ENCODE data around the gene GBP3. TPM values are rescaled to one million over a fixed set of nuclear protein-coding genes. Genes with fewer than 3 reads are reported as not detected.

Gene GBP3
- total RNA-seq, result 10 to 100 TPM; 31.6 to 39.4 TPM
- 10 to 100 TPM in 1 of 3 donors, 1 to 10 TPM in 2; 7.7 to 10.4 (median 9.4) TPM for polyA plus RNA-seq
- 11.7 to 76.3 (median 38.9) reads per million in 6 experiments for total RNA-seq

DNA sequence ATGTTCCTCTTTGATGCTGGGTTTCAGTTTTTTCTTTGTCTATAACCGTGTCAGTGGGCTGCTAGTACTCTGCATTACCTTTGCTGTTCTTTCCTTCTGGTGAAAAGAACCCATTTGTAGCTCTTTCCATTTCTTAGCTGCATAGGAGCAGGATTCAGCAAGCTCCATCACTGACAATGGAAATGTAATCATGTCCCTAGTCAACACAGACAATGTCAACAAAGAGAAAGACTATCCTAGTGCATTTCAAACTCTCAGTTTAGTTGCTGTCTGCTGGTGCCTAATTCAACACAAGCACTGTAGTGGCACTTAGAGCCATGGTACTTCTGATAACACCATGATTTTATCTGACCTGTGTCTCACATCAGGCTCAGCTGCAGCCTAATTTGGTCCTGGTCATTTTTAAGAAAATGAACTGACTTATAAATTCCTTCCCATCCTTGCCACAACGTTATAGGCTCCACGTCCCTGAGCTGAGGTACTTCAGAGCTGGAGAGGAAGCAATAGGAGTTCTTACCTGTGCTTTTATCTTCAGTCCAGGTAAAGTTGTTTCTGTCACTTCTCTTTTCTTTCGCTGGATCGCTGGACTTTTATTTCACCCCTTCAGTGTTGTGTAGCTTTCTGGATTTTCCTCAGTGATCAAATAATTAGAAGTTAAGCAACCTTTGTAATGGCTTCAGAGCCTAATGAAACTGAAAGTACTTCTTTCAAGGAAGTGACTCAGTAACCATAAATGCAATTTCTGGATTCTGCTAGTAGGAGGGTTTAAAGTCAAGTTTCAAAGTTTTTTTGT lies at the start of gene GBP3:
Gene GBP3 (minus strand): TSS at position 700 of the 793 bp plus-strand sequence. CDS start 2,145 bp downstream, outside the sequence.
- POLR2A ChIA-PET, result interaction anchor here (0.6 to 2.4 kb wide), 18 partner anchors 10 to 821 kb away, joined by 3 to 33 read pairs (median 4); partner anchors contain the start of gene GBP1
- ATAC-seq, result peak; percentile 80 to 81
- peak in 4 of 10 donors; percentile 3 to 52 (median 40) for DNase-seq
- Mint-ChIP-seq H3K9me3 (peaks cover 0 to 15% (median 10%) of the 10 kb centered on the region in 9 donors), H3K27me3 (no peaks in the 10 kb centered on the region), H3K27ac (peak within 1 kb of the TSS; percentile 92 to 98 (median 96)), H3K4me1 (peaks cover 30 to 48% (median 43%) of the 10 kb centered on the region in 4 donors), H3K36me3 (peaks cover 15 to 40% (median 32%) of the 10 kb centered on the region in 3 donors), H3K4me3 (peak within 1 kb of the TSS; percentile 86 to 98 (median 94))

- no peaks in the 10 kb centered on the region for H3K27me3 Mint-ChIP-seq
- H3K36me3 Mint-ChIP-seq, result peaks cover 0 to 26% (median 21%) of the 10 kb centered on the region in 3 donors
- peak overlapping the region; percentile 77 to 97 (median 89) for H3K4me3 Mint-ChIP-seq
- H3K27ac Mint-ChIP-seq, result peak overlapping the region in 8 of 10 donors; percentile 59 to 99 (median 87)
- peaks cover 11 to 25% (median 21%) of the 10 kb centered on the region in 4 donors for H3K4me1 Mint-ChIP-seq
- peaks cover 0 to 21% (median 11%) of the 10 kb centered on the region in 9 donors for H3K9me3 Mint-ChIP-seq
- POLR2A ChIA-PET, result interaction anchor here (1.3 kb wide), 1 partner anchor 49 kb away, joined by 3 read pairs; no protein-coding TSS in a partner anchor
- ATAC-seq, result peak in 1 of 2 donors; percentile 35
- DNase-seq, result no peak
Observed at GRCh38 chr1:89070509-89070908, 47.8 kb upstream of the GBP3 start.

- H3K4me3 Mint-ChIP-seq, result peak overlapping the region; percentile 77 to 97 (median 89)
- H3K27ac Mint-ChIP-seq, result peak overlapping the region; percentile 79 to 99 (median 88)
- peaks cover 0 to 24% (median 21%) of the 10 kb centered on the region in 3 donors for H3K36me3 Mint-ChIP-seq
- ATAC-seq (no peak), DNase-seq (peak in 3 of 10 donors; percentile 27 to 30 (median 27))
- H3K4me1 Mint-ChIP-seq, result peaks cover 11 to 26% (median 23%) of the 10 kb centered on the region in 4 donors
- H3K27me3 Mint-ChIP-seq, result no peaks in the 10 kb centered on the region
- POLR2A ChIA-PET, result interaction anchor here (1.3 kb wide), 1 partner anchor 48 kb away, joined by 3 read pairs; no protein-coding TSS in a partner anchor
- peaks cover 0 to 20% (median 11%) of the 10 kb centered on the region in 9 donors for H3K9me3 Mint-ChIP-seq
Observed at GRCh38 chr1:89069951-89070350, 47.3 kb upstream of the GBP3 start.

DNA sequence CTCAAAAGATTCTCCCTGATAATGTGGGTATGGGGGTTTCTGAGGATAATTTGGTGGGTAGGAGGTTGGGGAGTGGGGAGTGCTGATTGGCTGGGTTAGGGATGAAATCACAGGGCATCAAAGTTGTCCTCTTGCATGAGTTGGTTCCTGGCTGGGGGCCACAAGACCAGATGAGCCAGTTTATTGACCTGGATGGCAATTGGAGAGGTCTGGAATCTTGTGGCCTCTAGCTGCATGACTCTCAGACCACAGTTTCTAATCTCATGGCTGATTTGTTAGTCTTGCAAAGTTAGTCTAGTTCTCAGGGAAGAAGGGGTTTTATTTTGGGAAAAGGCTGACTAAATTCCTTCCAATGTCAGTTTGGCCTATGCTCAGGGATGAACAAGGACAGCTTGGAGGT lies 45.6 kb upstream of the GBP3 start:
- no peaks in the 10 kb centered on the region for H3K27me3 Mint-ChIP-seq
- H3K36me3 Mint-ChIP-seq, result peaks cover 5 to 11% (median 10%) of the 10 kb centered on the region in 3 donors
- H3K4me3 Mint-ChIP-seq, result peak overlapping the region in 4 of 10 donors; percentile 0 to 49 (median 8)
- peak overlapping the region in 5 of 10 donors; percentile 20 to 78 (median 52) for H3K27ac Mint-ChIP-seq
- POLR2A ChIA-PET, result no interaction called here
- DNase-seq (no peak), ATAC-seq (no peak)
- H3K9me3 Mint-ChIP-seq, result peaks cover 0 to 4% (median 2%) of the 10 kb centered on the region in 9 donors
- peaks cover 18 to 39% (median 35%) of the 10 kb centered on the region in 4 donors for H3K4me1 Mint-ChIP-seq

DNA sequence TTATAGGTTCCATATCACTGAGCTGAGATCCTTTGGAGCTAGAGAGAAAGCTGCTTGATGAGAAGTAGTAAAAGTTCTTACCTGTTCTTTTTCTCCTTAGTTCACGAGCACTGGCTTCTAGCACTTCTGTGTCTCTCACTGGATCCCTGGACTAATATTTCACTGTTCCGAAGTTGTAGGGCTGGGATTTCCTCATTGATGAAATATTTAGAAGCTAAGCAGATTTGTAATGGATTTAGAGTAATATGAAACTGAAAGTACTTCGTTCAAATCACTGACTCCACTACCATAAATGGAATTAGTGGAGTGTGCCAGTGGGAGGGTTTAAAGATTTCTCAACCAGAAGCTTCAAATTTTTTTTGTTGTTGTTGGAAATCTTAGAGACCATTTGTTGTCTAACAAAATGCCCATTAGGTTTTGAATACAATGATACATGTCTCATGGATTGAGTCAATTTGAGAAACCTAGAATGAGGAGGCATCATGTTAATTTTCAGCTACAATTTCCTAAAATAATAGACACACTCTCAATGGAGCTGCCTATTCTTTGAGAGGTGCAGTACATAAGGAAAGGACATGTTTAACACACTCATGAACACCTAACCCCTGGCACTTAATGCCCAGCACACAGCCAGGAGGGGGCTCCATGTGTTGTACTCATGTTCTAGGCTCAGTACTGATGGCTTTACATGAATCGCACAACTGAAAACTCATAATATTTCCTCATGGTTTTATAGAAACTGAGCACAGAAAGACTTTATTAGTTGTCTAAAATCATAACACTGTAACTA lies 42.6 kb upstream of the GBP3 start, which contains the start of gene GBP1:
Gene GBP1 (minus strand): TSS at position 130 of the 790 bp plus-strand sequence. CDS start 1,974 bp downstream, outside the sequence.
- Mint-ChIP-seq H3K4me3 (peak within 1 kb of the TSS; percentile 87 to 100 (median 94)), H3K27me3 (no peaks in the 10 kb centered on the region), H3K36me3 (peaks cover 10 to 34% (median 29%) of the 10 kb centered on the region in 3 donors), H3K4me1 (peaks cover 28 to 62% (median 58%) of the 10 kb centered on the region in 4 donors), H3K9me3 (no peaks in the 10 kb centered on the region), H3K27ac (peak within 1 kb of the TSS; percentile 87 to 99 (median 96))
- DNase-seq (peak in 4 of 10 donors; percentile 9 to 56 (median 53)), ATAC-seq (peak; percentile 85 to 87)
- POLR2A ChIA-PET, result interaction anchor here (0.9 to 3.9 kb wide), 5 partner anchors 31 to 173 kb away, joined by 3 to 15 read pairs (median 5); no protein-coding TSS in a partner anchor

DNA sequence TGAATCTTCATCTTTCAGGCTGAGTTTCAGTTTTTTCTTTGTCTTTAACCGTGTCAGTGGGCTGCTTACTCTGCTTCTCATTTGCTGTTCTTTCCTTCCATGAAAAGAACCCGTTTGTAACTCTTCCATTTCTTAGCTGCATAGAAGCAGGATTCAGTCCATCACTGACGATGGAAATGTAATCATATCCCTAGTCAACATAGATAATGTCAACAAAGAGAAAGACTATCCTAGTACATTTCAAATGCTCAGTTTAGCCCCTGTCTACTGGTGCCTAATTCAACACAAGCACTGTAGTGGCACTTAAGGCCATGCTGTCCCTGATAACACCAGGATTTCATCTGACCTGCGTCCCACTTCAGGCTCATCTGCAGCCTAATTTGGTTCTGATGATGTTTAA lies 42.0 kb upstream of the GBP3 start:
- DNase-seq (peak in 1 of 10 donors; percentile 14), ATAC-seq (peak; percentile 61 to 64)
- POLR2A ChIA-PET, result interaction anchor here (0.9 to 3.9 kb wide), 4 partner anchors 31 to 135 kb away, joined by 4 to 15 read pairs (median 10); no protein-coding TSS in a partner anchor
- peak overlapping the region; percentile 87 to 99 (median 96) for H3K27ac Mint-ChIP-seq
- peaks cover 10 to 40% (median 32%) of the 10 kb centered on the region in 3 donors for H3K36me3 Mint-ChIP-seq
- H3K9me3 Mint-ChIP-seq, result no peaks in the 10 kb centered on the region
- H3K4me3 Mint-ChIP-seq, result peak overlapping the region; percentile 87 to 100 (median 94)
- peaks cover 28 to 60% (median 55%) of the 10 kb centered on the region in 4 donors for H3K4me1 Mint-ChIP-seq
- no peaks in the 10 kb centered on the region for H3K27me3 Mint-ChIP-seq

DNA sequence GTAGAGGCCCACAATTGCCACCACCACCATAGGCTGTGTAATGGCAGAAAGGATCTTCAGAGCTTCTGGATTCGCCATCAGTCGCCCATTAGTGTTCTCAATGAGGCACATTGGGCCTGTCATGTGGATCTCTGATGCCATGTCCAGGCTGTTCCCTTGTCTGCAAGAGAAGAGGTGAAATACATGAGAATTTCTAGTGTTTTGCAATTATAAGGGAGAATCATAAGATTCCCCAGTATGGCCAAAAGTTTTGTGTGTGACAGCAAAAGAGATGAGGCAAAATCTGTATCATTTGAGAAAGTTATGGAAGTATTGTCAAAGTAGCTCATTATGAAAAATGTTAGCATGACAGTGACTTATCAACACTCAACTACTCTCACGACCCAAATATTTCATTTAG lies 40.4 kb upstream of the GBP3 start:
- POLR2A ChIA-PET, result interaction anchor here (3.9 kb wide), 1 partner anchor 29 kb away, joined by 15 read pairs; no protein-coding TSS in a partner anchor
- Mint-ChIP-seq H3K36me3 (peaks cover 10 to 54% (median 42%) of the 10 kb centered on the region in 3 donors), H3K9me3 (no peaks in the 10 kb centered on the region), H3K4me1 (peaks cover 23 to 56% (median 53%) of the 10 kb centered on the region in 4 donors), H3K27ac (peak overlapping the region in 8 of 10 donors; percentile 15 to 99 (median 90)), H3K27me3 (no peaks in the 10 kb centered on the region), H3K4me3 (peak overlapping the region; percentile 87 to 100 (median 94))
- no peak for DNase-seq
- ATAC-seq, result no peak

- Mint-ChIP-seq H3K4me1 (peaks cover 23 to 55% (median 46%) of the 10 kb centered on the region in 4 donors), H3K4me3 (peak overlapping the region in 8 of 10 donors; percentile 12 to 98 (median 30)), H3K27me3 (no peaks in the 10 kb centered on the region), H3K27ac (peak overlapping the region in 4 of 10 donors; percentile 24 to 69 (median 56)), H3K9me3 (no peaks in the 10 kb centered on the region), H3K36me3 (peaks cover 10 to 83% (median 56%) of the 10 kb centered on the region in 3 donors)
- POLR2A ChIA-PET, result no interaction called here
- no peak for DNase-seq
- ATAC-seq, result no peak
Observed at GRCh38 chr1:89060091-89060490, 37.4 kb upstream of the GBP3 start.

DNA sequence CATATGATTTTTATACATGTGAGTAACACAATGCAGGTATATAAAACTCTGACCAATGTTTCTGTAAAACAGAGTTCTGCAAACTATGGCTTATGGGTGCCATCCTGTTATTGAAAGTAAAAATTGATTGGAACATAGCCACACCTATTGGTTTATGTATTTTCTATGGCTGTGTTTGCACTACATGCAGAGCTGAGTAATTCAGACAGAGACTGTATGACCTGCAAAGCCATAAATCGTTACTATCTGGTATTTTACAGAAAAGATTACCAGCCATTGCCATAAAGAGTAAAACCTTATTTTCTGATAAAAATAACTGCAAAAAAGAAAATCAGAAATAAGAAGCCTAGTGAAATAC lies 29.3 kb upstream of the GBP3 start:
- no peak for ATAC-seq
- H3K9me3 Mint-ChIP-seq, result no peaks in the 10 kb centered on the region
- POLR2A ChIA-PET, result interaction anchor here (1.0 to 1.3 kb wide), 2 partner anchors 9 to 30 kb away, joined by 3 to 4 read pairs; no protein-coding TSS in a partner anchor
- no peak overlapping the region for H3K4me3 Mint-ChIP-seq
- H3K27ac Mint-ChIP-seq, result no peak overlapping the region
- DNase-seq, result no peak
- H3K4me1 Mint-ChIP-seq, result peaks cover 0 to 10% (median 4%) of the 10 kb centered on the region in 4 donors
- peaks cover 8 to 92% (median 53%) of the 10 kb centered on the region in 3 donors for H3K36me3 Mint-ChIP-seq
- no peaks in the 10 kb centered on the region for H3K27me3 Mint-ChIP-seq

DNA sequence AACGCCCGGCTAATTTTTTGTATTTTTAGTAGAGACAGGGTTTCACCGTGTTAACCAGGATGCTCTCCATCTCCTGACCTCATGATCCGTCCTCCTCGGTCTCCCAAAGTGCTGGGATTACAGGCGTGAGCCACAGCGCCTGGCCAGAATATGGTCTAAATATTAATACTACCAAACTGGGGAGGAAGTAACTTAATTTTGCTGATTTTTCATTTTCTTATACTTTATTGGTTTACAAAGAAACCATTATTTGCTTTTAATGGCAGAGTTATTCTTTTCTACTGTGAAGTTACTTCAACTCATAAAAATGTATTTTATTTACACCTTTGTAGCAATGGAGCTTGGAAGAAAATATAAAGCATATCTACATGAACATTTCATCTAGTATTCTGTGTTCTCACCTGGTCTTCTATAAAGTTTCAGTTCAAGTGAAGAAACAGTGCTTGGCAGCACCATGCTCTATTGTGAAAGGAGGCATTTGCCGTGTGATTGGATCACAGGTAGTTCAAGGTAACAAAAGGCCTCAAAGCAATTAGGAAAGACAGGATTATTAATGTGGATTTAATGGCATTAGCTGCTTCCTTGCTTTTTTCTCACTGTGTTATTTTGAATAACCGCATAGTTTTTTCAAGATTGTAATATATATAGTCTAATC lies 28.8 kb upstream of the GBP3 start:
- POLR2A ChIA-PET, result interaction anchor here (1.0 to 1.3 kb wide), 2 partner anchors 9 to 29 kb away, joined by 3 to 4 read pairs; no protein-coding TSS in a partner anchor
- Mint-ChIP-seq H3K36me3 (peaks cover 8 to 87% (median 49%) of the 10 kb centered on the region in 3 donors), H3K9me3 (no peaks in the 10 kb centered on the region), H3K27me3 (no peaks in the 10 kb centered on the region), H3K4me1 (peaks cover 0 to 10% (median 4%) of the 10 kb centered on the region in 4 donors), H3K4me3 (no peak overlapping the region), H3K27ac (peak overlapping the region in 3 of 10 donors; percentile 29 to 43 (median 36))
- ATAC-seq, result no peak
- DNase-seq, result no peak

DNA sequence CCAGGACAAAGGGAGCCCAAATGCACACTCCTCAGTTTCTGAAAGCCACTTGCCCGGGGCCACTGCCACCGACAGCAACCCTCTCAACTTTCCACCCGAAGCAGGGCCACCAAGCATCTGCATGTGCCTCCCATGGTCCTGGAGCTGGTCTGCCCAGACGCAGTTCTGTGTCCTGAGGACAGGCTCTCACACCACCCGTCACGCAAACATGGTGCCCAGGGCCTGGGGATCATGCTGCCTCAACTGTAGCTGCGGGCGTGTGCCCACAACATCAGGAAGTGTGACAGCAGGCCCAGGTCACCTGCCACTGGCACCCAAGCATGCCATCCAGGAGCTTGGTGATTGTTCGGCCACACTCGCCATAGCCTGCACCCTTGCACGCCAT lies 28.0 kb upstream of the GBP3 start:
- Mint-ChIP-seq H3K9me3 (no peaks in the 10 kb centered on the region), H3K36me3 (peaks cover 8 to 79% (median 46%) of the 10 kb centered on the region in 3 donors), H3K27me3 (no peaks in the 10 kb centered on the region), H3K27ac (peak overlapping the region in 2 of 10 donors; percentile 23 to 58), H3K4me1 (peaks cover 0 to 10% (median 4%) of the 10 kb centered on the region in 4 donors), H3K4me3 (peak overlapping the region in 1 of 10 donors; percentile 24)
- no peak for ATAC-seq
- DNase-seq, result no peak
- POLR2A ChIA-PET, result interaction anchor here (1.3 kb wide), 1 partner anchor 29 kb away, joined by 4 read pairs; no protein-coding TSS in a partner anchor
